ENCODE data around the gene ST8SIA3.
"Not testable (repeated sequence)": the region's sequence is repeated elsewhere in the genome, so short reads cannot be mapped to it uniquely, and the experiment has no call there.

GRCh38 chr18:57396831-57397230, 44.5 kb downstream of the ST8SIA3 start:
- TF ChIP-seq, protein P1, sequence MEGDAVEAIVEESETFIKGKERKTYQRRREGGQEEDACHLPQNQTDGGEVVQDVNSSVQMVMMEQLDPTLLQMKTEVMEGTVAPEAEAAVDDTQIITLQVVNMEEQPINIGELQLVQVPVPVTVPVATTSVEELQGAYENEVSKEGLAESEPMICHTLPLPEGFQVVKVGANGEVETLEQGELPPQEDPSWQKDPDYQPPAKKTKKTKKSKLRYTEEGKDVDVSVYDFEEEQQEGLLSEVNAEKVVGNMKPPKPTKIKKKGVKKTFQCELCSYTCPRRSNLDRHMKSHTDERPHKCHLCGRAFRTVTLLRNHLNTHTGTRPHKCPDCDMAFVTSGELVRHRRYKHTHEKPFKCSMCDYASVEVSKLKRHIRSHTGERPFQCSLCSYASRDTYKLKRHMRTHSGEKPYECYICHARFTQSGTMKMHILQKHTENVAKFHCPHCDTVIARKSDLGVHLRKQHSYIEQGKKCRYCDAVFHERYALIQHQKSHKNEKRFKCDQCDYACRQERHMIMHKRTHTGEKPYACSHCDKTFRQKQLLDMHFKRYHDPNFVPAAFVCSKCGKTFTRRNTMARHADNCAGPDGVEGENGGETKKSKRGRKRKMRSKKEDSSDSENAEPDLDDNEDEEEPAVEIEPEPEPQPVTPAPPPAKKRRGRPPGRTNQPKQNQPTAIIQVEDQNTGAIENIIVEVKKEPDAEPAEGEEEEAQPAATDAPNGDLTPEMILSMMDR (IDR thresholded peaks at IDR 0.05; ENCODE audit: low read depth, low read length, poor library complexity, severe bottlenecking), result not testable (repeated sequence)
- TF ChIP-seq EZH2phosphoT487 (IDR thresholded peaks at IDR 0.05; ENCODE audit: borderline replicate concordance, low read length), result not testable (repeated sequence)

Measured in DOHH2 (cell line).